Measurements from ENCODE around the gene CDC73.

The CDC73 gene

DNA sequence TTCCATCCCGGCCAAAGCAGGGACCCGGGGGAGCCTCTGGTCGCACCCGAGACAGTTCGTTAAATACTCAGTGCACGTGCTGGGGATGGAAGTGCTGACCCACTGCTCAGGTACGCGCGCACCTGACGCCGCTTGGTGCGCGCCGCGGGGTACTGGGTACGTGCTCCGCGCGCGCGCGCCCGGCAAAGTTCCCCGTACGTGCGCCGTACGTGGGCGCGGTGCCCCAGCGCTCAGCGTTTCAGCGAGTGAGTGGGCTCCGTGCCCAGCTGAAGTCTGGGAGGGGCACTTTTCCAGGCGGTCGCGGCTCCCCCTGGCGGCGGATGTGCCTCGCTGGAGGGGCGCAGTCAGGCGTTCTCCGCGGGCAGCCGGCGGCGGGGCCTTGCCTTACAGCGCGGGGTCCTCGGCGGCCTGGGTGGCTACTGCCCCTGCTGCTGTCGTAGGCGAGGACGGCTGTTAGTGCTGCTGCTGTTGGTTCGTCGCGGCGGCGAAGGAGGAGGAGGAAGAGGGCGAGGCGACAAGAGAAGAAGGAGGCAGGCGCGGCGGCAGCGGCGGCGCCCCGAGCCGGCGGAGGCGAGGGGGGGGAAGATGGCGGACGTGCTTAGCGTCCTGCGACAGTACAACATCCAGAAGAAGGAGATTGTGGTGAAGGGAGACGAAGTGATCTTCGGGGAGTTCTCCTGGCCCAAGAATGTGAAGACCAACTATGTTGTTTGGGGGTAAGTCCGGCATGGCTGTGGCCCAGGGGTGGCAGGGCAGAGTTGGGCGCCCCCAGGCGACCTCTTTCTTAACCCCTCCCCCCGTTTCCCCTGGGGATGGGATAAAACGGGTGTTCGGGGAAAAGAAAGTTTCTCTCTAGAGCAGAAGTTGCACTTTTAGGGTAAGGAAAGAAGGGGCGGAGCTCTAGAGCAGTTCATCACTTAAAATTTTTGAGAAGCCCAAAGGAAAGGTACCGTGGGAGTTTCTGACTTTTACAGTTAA is at the start of gene CDC73:
TSS of gene CDC73 (plus strand) at position 416 of the 978 bp plus-strand sequence. CDS start at position 586, 170 bp downstream.
- H4K20me1 ChIP-seq (ENCODE audit: insufficient read depth, low read length) = peaks cover 5% of the 10 kb centered on the region; the same call in 1 of the 2 replicates
- peak within 1 kb of the TSS; percentile 71 for H2AFZ ChIP-seq (ENCODE audit: low read length)
- TF ChIP-seq, protein P1, sequence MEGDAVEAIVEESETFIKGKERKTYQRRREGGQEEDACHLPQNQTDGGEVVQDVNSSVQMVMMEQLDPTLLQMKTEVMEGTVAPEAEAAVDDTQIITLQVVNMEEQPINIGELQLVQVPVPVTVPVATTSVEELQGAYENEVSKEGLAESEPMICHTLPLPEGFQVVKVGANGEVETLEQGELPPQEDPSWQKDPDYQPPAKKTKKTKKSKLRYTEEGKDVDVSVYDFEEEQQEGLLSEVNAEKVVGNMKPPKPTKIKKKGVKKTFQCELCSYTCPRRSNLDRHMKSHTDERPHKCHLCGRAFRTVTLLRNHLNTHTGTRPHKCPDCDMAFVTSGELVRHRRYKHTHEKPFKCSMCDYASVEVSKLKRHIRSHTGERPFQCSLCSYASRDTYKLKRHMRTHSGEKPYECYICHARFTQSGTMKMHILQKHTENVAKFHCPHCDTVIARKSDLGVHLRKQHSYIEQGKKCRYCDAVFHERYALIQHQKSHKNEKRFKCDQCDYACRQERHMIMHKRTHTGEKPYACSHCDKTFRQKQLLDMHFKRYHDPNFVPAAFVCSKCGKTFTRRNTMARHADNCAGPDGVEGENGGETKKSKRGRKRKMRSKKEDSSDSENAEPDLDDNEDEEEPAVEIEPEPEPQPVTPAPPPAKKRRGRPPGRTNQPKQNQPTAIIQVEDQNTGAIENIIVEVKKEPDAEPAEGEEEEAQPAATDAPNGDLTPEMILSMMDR (IDR thresholded peaks at IDR 0.05; ENCODE audit: low read length) = peak; percentile 88
- TF ChIP-seq EZH2phosphoT487 (IDR thresholded peaks at IDR 0.05; ENCODE audit: low read length) = no peak
- H3K4me1 ChIP-seq (ENCODE audit: low read length) = peaks cover 14% of the 10 kb centered on the region; the same call in 1 of the 2 replicates
- H3F3A ChIP-seq (ENCODE audit: insufficient read depth, low read length) = peaks cover 18% of the 10 kb centered on the region
- H3K79me2 ChIP-seq (ENCODE audit: low read length) = peaks cover 46% of the 10 kb centered on the region
- peak within 1 kb of the TSS; percentile 86 for H3K27ac ChIP-seq (ENCODE audit: low read length)
- H3K4me3 ChIP-seq (ENCODE audit: low read length) = peak within 1 kb of the TSS; percentile 74
- no peaks in the 10 kb centered on the region for H3K9me2 ChIP-seq (replicated peaks; ENCODE audit: insufficient read depth, low read length)
- peak; percentile 97 for DNase-seq
- no peaks in the 10 kb centered on the region for H3K9me3 ChIP-seq (replicated peaks; ENCODE audit: insufficient read depth, low read length)
- H3K4me2 ChIP-seq (ENCODE audit: low read depth, low read length) = peak within 1 kb of the TSS; percentile 85
- H3K9ac ChIP-seq (ENCODE audit: low read length) = peak within 1 kb of the TSS; percentile 75
- H3K27me3 ChIP-seq (replicated peaks; ENCODE audit: insufficient read depth, low read length) = no peaks in the 10 kb centered on the region
- H3K36me3 ChIP-seq (replicated peaks; ENCODE audit: insufficient read depth, low read length) = no peaks in the 10 kb centered on the region; the same call in 1 of the 2 replicates

DNA sequence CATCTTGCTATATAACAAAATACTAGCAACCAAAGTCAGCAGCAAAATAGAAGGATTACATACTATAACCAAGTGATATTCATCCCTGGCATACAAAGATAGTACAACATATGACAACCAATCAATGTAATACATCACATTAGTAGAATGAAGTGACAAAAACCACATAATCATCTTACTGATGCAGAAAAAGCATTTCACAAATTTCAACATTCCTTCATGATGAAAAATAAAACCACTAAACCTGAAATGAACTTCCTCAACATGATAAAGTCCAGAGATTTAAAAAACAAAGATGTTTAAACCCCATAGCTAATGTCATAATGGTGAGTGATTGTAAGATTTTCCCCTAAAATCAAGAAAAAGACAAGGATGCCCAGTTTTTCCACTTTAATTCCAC is 43.8 kb upstream of the CDC73 start:
- Histone ChIP-seq H3K79me2 (ENCODE audit: low read length) (peaks cover 21% of the 10 kb centered on the region), H2AFZ (ENCODE audit: low read length) (no peak overlapping the region), H3K27me3 (replicated peaks; ENCODE audit: insufficient read depth, low read length) (no peaks in the 10 kb centered on the region), H3K9me3 (replicated peaks; ENCODE audit: insufficient read depth, low read length) (no peaks in the 10 kb centered on the region), H3K9me2 (replicated peaks; ENCODE audit: insufficient read depth, low read length) (no peaks in the 10 kb centered on the region), H3K9ac (ENCODE audit: low read length) (no peak overlapping the region), H3F3A (ENCODE audit: insufficient read depth, low read length) (peaks cover 9% of the 10 kb centered on the region), H3K4me3 (ENCODE audit: low read length) (no peak overlapping the region), H3K4me1 (ENCODE audit: low read length) (peaks cover 9% of the 10 kb centered on the region), H3K4me2 (ENCODE audit: low read depth, low read length) (no peak overlapping the region), H3K36me3 (replicated peaks; ENCODE audit: insufficient read depth, low read length) (peaks cover 22% of the 10 kb centered on the region), H4K20me1 (ENCODE audit: insufficient read depth, low read length) (no peaks in the 10 kb centered on the region), H3K27ac (ENCODE audit: low read length) (no peak overlapping the region)
- no peak for TF ChIP-seq EZH2 (optimal IDR thresholded peaks at IDR 0.05; ENCODE audit: low read depth, low read length)
- TF ChIP-seq EZH2phosphoT487 (IDR thresholded peaks at IDR 0.05; ENCODE audit: low read length) = no peak
- TF ChIP-seq, protein P1 (IDR thresholded peaks at IDR 0.05; ENCODE audit: low read length) = no peak
- DNase-seq = no peak

DNA sequence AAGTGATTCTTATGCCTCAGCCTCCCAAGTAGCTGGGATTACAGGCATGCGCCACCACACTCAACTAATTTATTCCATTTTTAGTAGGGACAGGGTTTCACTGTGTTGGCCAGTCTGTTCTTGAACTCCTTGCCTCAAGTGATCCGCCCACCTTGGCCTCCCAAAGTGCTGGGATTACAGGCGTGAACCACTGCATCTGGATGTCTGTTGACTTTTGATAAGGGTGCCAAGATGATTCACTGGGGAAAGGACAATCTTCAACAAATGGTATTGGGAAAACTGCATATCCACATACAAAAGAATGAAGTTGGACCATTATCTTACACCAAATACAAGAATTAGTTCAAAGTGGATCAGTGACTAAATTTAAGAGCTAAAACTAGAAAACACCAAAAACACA is 42.6 kb upstream of the CDC73 start:
- Histone ChIP-seq H3K4me3 (ENCODE audit: low read length) (no peak overlapping the region), H3K27me3 (replicated peaks; ENCODE audit: insufficient read depth, low read length) (no peaks in the 10 kb centered on the region), H3K9ac (ENCODE audit: low read length) (no peak overlapping the region), H3K9me3 (replicated peaks; ENCODE audit: insufficient read depth, low read length) (no peaks in the 10 kb centered on the region), H3K79me2 (ENCODE audit: low read length) (peaks cover 16% of the 10 kb centered on the region), H2AFZ (ENCODE audit: low read length) (no peak overlapping the region), H3K4me1 (ENCODE audit: low read length) (peaks cover 16% of the 10 kb centered on the region), H3K9me2 (replicated peaks; ENCODE audit: insufficient read depth, low read length) (no peaks in the 10 kb centered on the region), H3K4me2 (ENCODE audit: low read depth, low read length) (no peak overlapping the region), H3F3A (ENCODE audit: insufficient read depth, low read length) (peaks cover 18% of the 10 kb centered on the region), H3K27ac (ENCODE audit: low read length) (no peak overlapping the region), H4K20me1 (ENCODE audit: insufficient read depth, low read length) (no peaks in the 10 kb centered on the region), H3K36me3 (replicated peaks; ENCODE audit: insufficient read depth, low read length) (peaks cover 22% of the 10 kb centered on the region)
- no peak for DNase-seq
- TF ChIP-seq EZH2 (optimal IDR thresholded peaks at IDR 0.05; ENCODE audit: low read depth, low read length) = no peak
- no peak for TF ChIP-seq EZH2phosphoT487 (IDR thresholded peaks at IDR 0.05; ENCODE audit: low read length)
- TF ChIP-seq, protein P1 (IDR thresholded peaks at IDR 0.05; ENCODE audit: low read length) = no peak

All from MM.1S (cell line).